Glomerular endothelial cell (primary cell): Measurements from ENCODE around the gene MYBBP1A. TPM values are rescaled to one million over a fixed set of nuclear protein-coding genes. Genes with fewer than 3 reads are reported as not detected.

Source experiments
- DNase-seq: peaks from one replicate; pipeline ENCODE4 v3.0.0-alpha.2; 2011; ENCODE audit warnings: low read depth, low spot score; ENCODE audit errors: extremely low read depth
- total RNA-seq: library from RNA; depleted of rRNA; stranded (reverse); fragments of >200 nt; gene quantifications from 2 replicates; pipeline ENCODE4 v1.2.3, GENCODE V29; 2015

The MYBBP1A gene
- total RNA-seq, 1 donor from 2014 or later, result 84.7 TPM

DNA sequence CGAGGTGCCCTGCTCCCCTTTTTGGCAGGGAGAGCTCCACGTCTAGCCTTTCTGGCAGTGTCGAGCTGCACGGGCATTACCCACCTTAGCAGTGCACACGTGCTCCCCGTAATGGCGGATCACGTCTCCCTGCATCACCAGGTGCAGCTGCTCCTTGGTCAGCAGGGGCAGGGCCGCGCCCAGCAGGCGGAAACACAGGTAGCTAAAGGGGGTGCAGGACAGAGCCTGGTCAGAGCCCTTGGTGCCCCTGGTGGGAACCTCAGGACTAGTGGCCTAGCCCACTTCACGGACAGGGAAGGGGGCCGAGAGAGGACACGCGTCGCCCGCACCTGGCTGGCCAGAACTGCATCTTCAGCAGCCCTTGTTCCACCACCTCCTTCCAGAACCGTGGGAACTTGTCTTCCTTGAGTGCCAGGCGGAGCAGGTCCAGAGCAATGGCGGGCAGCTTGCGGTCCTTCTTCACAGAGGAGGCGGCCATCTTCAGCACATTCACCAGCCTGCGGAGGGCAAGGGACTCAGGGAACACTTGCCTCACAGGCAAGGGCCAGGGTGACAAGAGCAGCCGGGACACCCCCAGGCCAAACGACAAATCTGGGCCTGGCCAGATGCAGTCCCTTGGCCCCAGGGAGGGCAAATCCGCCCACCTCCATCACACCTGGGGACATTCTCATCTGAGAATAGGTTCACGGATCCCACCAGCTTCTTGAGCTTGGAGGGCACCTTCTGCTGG is 3.2 kb downstream of the MYBBP1A start:
- DNase-seq, result no peak

DNA sequence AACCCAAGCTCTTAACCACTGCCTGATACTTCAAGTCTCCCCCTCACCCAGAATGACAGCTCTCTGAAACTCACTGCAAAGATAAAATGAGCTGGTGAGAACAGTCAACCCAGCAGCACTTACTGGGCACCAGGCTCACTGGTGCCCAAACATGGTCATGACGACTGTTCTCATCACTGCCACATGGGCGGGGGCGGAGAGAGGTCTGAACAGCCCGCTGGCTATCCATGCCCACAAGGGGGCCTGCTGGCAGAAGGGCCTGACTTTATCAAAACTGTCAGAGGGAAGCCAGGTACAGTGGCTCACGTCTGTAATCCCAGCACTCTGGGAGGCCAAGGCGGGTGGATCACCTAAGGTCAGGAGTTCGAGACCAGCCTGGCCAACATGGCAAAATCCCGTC is 4.0 kb downstream of the MYBBP1A start:
- DNase-seq, result no peak

DNA sequence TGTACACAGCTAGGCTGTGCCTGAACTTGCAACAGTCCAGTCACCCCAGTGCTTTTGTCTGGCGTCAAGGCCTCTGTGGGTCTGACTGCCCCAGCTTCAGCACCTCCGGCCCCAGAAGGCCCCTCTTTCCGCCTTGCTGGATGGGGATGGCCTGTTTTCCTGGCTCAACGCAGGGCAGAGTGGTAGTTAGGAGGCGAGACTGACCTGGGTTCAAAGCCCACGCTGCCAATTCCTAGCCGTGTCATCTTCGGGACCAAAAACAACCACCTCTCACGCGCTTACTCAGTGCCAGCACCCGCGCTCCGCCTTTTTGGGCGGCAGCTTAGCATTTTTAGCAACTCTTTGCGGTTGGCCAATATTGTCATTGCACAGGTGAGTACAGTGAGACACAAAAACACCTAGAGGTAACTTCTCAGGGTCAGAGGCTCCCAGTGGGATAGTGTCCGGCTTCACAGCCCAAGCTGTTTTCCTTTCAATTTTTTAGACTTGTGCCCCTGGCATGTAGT is 4.6 kb downstream of the MYBBP1A start:
- DNase-seq, result no peak

DNA sequence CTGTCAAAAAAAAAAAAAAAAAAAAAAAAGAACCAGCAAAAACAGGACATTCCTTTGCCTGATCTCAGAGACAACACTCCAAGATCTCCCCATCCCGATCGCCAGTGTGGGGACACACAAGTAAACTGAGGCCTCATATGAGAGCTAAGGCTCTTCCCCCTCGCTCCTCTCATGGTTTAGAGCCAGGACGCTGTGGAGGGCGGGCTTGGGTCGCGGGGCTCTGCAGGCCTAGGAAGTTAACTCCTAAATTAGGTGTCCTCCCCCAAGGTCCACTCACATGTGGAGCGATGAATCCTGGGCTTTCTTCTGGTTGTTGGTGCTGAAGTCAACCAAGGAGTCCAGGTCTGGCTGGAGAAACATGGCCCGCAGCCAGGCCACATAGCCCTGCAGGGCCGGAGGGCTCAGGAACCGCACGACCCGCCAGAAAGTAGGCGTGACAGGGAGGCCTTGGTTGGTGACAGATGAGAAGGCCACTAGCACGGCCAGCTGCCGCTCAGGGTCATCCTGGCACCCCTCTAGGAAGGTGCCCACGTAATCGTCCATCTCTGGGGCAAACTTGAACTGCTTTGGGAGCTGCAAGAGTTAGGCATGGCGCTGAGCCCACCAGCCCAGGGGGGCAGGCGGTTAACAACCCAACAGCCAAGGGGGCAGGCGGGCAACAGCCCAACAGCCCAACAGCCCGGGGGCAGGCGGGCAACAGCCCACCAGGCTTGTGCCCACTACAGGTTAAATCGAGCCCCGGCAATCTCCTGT is 5.2 kb downstream of the MYBBP1A start:
- DNase-seq, result no peak

DNA sequence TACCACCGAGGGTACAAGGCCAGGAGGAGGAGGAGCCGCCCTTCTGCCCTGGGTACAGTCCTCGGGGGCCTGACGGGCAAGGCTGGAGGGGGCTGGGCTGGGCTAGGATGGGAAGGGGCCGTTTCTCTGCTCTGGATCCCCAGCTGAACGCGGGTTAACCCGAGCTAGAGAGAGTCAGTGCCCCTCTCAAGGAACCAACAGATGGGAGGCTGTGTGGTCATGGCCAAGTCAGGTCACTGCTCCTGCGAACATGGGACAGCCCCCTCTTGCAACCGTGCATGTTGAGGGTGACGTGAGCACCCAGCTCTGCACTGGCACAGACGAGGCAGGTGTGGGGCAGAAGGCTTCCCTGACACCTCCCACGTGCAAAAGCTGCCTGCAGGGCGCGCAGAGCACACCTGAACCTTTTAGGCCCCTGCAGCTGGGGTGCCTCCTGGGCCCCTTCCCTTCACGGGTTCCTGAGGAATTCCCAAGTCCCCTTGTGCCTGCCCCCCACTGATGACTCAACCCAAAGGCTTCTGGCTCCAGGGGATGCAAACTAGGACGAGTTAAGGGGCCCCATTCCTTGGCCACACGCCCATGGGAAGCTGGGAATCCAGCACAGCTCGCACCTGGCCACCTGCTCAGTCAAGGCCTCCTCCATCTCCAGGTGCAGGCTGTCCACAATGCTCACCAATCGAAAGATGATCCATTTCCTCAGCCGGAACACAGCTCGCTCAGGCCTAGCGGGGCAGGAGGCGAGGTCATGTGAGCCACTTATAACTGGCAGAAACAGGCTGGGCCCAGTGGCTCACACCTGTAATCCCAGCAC is 6.3 kb downstream of the MYBBP1A start:
- no peak for DNase-seq

DNA sequence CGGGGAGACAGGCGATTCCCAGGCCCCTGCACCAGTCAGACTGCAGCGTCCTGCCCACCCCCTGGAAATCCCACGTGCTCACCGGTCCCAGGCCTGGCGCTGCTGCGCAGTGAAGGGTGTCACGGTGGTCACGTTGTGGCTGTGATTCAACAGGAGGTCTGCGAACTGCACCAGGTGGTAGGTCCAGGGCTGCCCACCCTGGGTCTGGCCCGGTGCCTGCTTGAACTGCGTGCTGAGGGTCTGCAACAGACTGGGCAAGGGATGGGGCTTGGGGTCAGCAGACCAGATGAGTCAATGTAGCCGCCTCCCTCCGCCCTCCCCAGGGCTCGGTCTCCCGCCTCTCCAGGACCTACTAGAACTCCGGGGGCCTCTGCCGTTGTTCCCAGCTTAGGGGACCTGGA is 7.1 kb downstream of the MYBBP1A start:
- no peak for DNase-seq

DNA sequence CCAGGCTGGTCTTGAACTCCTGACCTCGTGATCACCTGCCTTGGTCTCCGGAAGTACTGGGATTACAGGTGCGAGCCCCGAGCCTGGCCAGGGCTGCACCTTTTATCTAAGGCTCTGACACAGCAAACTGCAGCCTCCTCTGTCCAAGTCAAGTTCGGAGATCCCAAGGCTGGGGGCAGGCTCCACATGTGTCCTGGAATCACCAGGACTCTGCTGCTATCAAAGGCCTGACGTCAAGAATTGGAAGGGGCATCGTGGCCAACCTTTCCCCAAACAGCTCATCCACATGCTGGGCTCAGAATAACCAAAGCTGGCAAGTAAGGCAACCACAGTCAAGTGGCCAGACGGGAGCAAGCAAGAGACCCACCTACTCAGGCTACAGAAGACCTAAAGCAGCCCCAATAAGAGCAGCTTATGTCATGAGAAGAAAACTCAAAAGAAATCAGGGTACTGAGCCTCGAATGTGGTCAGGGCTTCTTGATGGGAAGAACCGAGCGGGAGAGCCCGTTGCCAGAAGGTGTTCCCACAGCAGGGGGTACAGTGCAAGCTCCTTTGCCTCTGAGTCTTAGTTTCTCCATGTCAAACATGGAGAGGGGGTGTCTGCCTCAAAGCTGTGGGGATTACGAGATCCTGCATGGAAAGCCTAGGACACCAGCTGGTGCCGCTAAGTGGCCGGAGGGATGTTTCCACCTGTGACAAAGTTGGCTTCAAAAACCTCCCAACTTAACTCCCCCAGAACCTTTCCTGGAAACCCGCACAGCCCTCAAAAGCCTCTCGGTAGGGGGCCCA is 7.9 kb downstream of the MYBBP1A start:
- DNase-seq, result no peak

DNA sequence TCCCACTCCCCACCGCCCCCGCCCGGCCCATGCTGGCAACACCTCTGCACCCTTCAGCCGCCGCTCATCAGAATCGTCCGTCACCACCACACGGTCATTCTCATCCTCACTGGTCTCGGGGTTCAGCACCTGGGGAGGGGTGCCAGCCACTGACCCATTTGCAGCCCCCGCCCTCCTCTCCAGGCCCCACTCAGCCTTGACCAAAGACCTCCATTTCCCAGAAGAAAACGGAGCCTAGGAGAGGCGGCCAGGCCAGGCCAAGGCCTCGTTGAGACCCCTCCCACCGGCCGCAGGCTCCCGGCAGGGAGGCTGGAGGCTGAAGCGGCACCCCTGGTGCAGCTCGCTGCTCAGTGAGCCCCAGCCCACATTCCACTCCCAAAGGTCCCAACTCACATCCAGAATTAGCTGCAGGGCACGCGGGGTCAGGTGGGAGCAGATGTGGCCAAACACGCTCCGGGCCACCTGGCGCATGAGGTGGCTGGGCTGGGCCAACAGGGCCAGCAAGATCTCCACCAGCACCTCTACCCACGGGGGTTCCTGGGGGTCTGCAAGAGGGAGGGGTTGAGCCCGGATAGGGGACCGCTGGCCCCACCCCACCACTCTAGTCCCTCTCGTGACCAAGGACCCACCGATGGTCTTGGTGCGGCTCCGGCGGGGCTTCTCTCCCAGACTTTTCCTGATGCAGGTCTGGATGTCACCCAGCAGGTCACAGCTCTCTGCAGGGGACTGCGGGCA is 9.8 kb downstream of the MYBBP1A start:
- no peak for DNase-seq

DNA sequence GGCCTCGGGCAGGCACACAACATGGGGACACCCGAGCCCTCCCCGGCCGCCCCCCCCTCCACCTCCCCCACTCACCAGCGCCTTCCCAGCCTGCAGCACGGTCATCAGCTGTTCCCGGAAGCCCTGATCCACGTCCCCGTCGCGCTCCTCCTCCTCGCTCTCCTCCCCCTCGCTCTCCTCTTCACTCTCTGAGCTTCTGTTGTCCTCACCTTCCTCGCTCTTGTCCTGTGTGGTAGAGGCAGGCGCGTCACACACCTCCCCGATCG is 10.3 kb downstream of the MYBBP1A start:
- DNase-seq, result no peak

DNA sequence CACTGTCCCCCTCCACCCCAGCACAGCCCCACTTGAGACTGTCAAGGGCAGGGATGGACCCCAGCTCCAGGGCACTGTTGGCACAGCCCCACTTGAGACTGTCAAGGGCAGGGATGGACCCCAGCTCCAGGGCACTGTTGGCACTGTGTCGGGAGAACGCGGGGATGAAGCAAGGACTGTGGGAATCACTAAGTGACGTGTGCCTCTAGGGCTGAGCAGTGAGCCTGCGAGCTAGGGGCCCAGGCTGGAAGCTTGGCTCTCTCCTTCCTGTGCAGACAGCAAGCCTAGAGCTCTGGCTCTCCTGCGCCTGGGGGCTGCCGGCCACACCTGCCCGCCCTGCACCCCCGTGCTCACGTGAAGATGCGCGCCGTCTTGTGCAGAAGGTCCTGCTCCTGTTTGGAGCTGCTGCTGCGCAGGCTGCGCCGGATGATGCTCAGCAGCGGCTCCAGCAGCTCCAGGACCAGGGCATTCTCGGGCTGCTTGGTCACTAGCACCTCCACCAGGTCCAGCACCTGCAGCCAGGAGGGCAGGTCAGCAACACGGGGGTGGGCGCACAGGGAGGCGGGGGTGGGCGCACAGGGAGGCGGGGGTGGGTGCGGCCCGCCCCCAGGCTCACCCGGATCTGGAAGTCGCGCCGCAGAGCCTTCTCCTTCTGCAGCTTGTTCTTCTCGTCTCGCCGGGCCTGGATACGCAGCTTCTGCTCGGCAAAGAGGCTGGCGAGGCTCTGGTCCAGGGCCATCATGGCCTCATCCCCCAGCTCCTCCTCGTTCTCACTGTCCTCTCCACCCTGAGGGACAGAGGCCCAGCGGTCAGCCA is 10.8 kb downstream of the MYBBP1A start:
- no peak for DNase-seq

DNA sequence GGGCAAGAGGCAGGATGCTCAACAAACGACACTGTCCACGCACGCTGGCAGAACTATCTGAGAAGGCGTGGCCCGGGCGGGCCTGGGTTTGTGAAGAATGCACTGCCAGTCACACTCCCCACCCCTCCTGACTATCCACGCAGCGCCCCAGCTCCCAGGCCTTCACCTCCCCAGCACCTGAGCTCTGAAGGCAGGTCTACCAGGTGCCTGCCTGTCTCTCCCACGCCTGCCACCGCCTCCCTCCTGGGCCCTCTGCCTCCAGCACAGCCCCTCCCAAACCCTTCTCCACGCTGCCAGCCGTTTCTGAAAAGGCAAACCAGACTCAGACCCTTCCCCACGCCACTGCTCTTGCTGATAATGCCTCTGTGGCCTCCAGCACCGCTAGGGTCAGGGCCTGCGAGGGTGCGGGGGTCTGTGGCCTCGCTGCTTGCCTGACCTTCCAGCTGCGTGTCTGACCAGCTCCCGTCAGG is 11.6 kb downstream of the MYBBP1A start:
- no peak for DNase-seq

DNA sequence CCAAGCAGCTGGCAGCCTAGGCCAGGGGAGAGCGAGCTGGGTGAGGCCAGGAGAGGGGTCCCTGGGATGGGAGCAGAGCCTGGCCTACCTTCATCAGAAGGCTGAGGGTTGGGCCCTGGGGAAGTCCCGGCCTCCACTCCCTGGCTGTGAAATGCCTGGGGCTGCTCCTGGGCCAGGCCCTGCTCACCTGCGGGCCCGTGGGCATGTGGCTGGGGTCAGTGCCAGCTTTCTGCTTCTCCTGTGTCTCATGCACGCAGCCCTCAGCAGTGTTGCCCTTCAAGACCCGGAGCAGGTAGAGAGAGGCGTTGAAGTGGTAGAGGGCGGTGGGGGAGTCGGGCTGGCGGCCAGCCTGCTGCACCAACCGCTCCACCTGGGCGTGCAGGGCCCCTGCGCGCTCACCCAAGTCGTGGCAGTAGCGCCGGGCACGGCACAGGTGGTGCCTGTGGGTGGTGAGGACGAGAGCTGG is 12.4 kb downstream of the MYBBP1A start:
- DNase-seq, result no peak

DNA sequence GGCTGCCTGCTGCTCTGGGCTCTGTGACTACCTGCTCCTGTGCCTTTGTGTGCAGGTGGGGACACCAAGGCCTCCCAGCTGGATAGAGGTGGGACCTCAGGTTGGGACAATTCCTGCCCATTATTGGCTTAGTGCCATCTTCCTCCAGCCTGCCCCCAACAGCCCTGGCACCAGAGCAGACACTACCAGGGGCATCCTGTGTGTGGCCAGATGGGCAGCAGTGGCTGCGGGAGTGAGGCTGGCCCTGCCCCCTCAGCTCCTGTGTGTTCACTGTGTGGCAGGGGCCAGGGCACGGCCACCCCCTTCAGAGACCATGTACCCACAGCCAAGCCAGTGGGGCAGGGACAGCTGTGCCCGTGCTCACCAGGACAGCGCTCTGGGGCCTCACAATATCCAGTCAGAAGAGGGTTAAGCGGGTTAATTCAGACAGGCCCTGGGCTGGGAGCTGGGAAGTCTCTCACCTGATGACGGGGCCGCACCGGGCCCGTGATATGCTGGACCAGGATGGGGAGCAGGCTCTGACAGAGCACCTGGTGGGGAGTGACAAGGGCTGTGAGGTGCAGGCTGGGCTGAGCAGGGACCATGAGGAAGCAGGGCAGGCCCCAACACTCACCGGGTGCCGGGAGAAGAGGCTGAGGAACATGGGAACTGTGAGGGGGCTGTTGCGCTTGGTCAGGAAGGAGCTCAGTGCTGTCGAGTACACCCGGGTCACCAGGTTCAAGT is 13.0 kb downstream of the MYBBP1A start:
- DNase-seq, result no peak

DNA sequence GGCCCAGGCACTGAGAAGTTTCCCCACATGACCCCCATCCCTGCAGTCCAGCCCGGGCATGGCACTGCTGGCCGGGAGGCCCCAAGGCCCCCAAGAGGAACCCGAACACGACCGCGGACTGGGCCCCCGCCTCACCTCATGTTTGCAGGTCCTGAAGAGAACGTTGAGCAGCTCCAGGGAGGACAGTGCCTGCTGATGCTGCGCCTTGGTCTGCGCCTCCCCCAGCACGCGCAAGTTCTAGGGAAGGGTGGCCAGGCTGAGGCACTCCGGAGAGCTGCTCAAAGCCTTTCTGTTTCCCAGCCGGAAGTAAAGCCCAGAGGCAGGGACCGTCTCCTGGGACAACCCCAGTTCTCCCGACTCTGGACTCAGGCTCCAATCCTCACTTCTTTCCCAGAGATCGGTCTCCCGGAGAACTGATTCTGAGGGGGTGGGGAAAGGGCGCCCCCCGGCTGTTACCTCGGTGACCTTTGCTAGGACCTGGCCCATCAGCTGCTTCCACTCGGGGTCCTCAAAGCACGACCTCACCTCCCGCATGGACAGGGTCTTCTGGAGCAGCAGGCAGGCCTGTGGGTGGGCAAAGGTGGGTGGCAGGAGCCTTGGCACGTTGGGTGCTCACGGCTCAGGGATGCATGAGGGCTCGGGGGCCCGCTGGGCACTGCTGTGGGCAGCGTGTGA is 13.7 kb downstream of the MYBBP1A start:
- DNase-seq, result no peak

DNA sequence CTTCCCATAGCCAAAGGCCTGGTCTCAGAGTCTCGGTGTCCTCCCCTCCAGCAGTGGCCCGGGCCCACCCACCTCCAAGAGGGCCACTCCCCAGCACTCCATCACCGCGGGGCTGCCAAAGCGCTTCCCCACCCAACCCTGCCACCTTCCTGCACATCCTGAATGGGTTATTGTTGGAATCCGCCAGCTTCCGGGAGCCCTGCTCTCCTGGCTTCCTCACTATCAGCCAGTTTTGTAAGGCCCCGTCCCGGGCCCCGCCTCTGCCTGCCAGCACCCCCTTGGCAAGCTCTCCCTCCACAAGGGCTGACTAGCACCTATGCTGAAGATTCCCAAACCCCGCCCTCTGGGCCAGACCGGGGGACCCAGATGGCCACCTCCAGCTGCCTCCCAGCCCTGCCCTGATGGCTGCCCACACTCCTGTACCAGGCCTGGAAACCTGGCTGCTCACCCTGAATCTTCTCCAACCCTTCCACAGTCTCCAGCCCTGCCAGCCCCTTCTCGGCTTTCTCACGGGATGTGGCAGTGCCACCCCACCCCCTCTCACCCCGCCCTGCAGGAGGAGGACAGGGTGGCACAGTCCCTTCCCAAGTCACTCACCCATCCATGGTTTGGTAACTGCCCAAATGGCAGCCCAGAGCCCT is 14.4 kb downstream of the MYBBP1A start:
- no peak for DNase-seq

DNA sequence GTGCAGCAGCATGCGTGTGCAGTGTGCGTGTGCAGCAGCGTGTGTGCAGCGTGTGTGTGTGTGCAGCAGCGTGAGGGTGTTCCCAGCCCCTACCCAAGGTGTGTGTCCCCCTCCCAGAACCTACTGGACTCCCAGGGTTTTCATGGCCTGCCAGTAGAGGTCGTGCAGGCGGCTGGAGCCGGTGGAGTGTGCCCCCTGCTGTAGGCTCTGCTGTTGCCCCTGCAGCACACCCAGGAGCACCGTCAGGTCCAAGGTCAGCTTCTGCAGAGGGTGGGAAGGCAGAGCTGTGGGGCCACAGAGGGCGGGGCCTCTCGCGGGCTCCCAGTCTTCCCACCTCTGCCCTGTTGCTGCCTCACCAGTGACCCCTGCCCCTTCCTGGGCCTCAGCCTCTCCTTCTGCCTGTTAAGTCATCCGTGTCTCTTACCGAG is 14.9 kb downstream of the MYBBP1A start:
- DNase-seq, result no peak

DNA sequence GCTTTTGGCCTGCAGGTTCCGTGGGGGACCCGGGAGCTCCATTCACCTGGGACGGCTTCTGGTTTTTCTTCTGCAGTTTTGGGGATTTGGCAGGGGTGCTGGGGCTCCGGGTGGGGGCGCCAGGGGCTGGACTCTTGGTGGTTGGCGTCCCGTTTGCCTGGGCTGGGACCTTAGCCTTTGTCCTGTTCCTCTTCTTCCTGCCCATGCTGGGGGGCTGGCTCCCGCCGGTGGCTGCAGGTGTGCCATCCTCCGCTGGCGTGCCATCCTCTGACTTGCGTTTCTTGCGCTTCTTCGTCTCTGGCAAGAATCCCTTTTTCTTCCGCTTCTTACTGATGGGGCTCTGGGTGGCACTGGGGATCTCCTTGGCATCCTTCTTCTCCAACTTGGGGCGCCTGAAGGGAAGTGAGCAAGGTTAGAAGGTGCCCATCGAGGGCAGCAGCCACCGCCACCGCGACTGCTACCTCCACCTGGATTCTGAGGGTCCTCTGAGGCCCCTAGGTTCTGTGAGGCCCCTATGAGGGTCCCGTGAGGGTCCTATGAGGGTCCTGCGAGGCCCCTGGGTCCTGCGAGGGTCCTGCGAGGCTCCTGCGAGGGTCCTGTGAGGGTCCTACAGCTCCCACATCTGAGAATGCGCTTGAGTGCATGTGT is 15.5 kb downstream of the MYBBP1A start:
- no peak for DNase-seq
